Astrocyte of the spinal cord (primary cell): ENCODE measurements around the gene UTP4.

Experiments
- DNase-seq: peaks from one replicate; pipeline ENCODE4 v3.0.0; 2011; ENCODE audit warnings: low read depth, low spot score
- H3K4me3 ChIP-seq: 2 replicates; pipeline ENCODE4 v1.5.1; 2011; ENCODE audit warnings: low read depth, mild to moderate bottlenecking, low read length, moderate library complexity
- CTCF ChIP-seq: IDR thresholded peaks from 2 replicates; pipeline ENCODE4 v1.5.1; 2012; ENCODE audit warnings: low read depth, mild to moderate bottlenecking, low read length, inconsistent platforms
- in situ Hi-C: cut with HindIII; loops from 2 replicates; pipeline ENCODE4 v1.10.0; 2017; ENCODE audit warnings: low sequenced_read_pairs

UTP4 gene

DNA sequence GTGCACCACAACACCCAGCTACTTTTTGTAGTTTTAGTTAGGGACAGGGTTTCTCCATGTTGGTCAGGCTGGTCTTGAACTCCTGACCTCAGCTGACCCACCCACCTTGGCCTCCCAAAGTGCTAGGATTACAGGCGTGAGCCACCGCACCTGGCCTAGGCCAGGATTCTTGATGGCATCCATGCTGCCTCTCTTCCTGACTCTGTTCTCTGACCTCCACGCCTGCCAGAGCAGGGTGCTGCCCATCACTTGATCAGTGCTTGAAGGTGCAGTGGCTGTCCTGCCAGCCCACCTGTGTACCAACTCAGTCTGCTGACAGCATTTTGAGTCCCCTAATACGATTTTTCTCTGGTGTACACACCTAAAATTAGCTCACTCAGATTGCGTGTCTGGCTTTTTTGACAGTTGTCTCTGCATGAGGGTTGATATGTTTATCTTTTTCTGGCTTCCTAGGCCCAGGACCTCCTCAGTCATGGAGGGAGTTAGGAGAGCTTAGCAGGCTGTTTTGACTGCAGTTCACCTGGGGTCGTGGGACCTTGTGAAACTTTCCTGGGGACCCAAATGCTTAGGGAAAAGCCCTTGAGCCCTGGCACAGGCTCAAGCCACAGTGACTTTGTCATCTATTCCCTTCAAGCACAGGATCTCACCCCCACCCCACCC, 21.1 kb upstream of the UTP4 start:
- in situ Hi-C loops = no loop called here
- DNase-seq = no peak
- no peak for TF ChIP-seq CTCF
- H3K4me3 ChIP-seq = no peak overlapping the region

GRCh38 chr16:69111876-69112230, 20.6 kb upstream of the UTP4 start:
- H3K4me3 ChIP-seq = no peak overlapping the region
- in situ Hi-C loops = no loop called here
- DNase-seq = no peak
- no peak for TF ChIP-seq CTCF

- DNase-seq = no peak
- in situ Hi-C loops = no loop called here
- TF ChIP-seq CTCF = peak; percentile 88
- no peak overlapping the region for H3K4me3 ChIP-seq
Measured at GRCh38 chr16:69112285-69113129, 19.9 kb upstream of the UTP4 start.

- in situ Hi-C loops = no loop called here
- no peak overlapping the region for H3K4me3 ChIP-seq
- TF ChIP-seq CTCF = no peak
- DNase-seq = no peak
Measured at GRCh38 chr16:69113216-69113615, 19.2 kb upstream of the UTP4 start.

DNA sequence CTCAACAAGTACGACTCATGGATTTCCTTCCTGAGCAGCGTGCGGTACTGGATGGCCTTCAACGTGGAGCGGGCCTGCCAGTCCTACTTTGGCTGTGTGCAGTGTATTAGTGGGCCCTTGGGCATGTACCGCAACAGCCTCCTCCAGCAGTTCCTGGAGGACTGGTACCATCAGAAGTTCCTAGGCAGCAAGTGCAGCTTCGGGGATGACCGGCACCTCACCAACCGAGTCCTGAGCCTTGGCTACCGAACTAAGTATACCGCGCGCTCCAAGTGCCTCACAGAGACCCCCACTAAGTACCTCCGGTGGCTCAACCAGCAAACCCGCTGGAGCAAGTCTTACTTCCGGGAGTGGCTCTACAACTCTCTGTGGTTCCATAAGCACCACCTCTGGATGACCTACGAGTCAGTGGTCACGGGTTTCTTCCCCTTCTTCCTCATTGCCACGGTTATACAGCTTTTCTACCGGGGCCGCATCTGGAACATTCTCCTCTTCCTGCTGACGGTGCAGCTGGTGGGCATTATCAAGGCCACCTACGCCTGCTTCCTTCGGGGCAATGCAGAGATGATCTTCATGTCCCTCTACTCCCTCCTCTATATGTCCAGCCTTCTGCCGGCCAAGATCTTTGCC, 18.0 kb upstream of the UTP4 start:
- DNase-seq = no peak
- in situ Hi-C loops = no loop called here
- H3K4me3 ChIP-seq = no peak overlapping the region
- TF ChIP-seq CTCF = no peak

DNA sequence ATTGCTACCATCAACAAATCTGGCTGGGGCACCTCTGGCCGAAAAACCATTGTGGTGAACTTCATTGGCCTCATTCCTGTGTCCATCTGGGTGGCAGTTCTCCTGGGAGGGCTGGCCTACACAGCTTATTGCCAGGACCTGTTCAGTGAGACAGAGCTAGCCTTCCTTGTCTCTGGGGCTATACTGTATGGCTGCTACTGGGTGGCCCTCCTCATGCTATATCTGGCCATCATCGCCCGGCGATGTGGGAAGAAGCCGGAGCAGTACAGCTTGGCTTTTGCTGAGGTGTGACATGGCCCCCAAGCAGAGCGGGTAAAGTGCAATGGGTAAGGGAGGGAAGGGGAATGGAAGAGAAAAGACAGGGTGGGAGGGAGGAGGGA, 17.5 kb upstream of the UTP4 start:
- no peak for DNase-seq
- in situ Hi-C loops = no loop called here

More for the DNA sequence above, 17.5 kb upstream of the UTP4 start:
- no peak for TF ChIP-seq CTCF
- no peak overlapping the region for H3K4me3 ChIP-seq
